K562 (cell line): ENCODE measurements around the gene HIF1AN. TPM values are rescaled to one million over a fixed set of nuclear protein-coding genes. Genes with fewer than 3 reads are reported as not detected.

Experiments used
- PYGO2 ChIP-seq: fragments of 450-650 bp; IDR thresholded peaks from 2 replicates; pipeline ENCODE4 v1.6.1; 2016; ENCODE audit warnings: mild to moderate bottlenecking, missing genetic modification characterization, moderate library complexity, missing compliant biosample characterization
- polyA plus RNA-seq, 8 experiments: library from polyadenylated mRNA; depleted of rRNA in 4 of 8; stranded (reverse) in 5 of 8; unstranded in 3 of 8; fragments of >200 nt; fragmentation: Nextera tagmentation in 2 of 8; fragmentation: Illumina TruSeq in 1 of 8; extraction: Ambion mirVana in 2 of 8; extraction: Trizol in 1 of 8; gene quantifications; 2 replicates each; pipeline versions ENCODE4 v1.2.1 to v1.2.3, GENCODE V29; 2011 to 2014; ENCODE audit warnings: inconsistent platforms in 1 of 8, missing spikeins in 1 of 8
- total RNA-seq, 7 experiments: library from RNA; depleted of rRNA in 6 of 7; stranded (reverse); fragments of >200 nt in 6 of 7; fragmentation: Illumina TruSeq in 2 of 7; extraction: Trizol in 2 of 7; gene quantifications; 2 replicates each; pipeline versions ENCODE4 v1.2.1 to v1.2.3, GENCODE V29; 2011 to 2021; ENCODE audit warnings: low replicate concordance in 1 of 7
- TF ChIP-seq, protein P1 (sequence below): IDR thresholded peaks from 3 replicates; pipeline ENCODE4 v1.6.1; 2011; ENCODE audit warnings: borderline replicate concordance, mild to moderate bottlenecking, moderate library complexity; ENCODE audit not compliant: insufficient read length; ENCODE audit errors: extremely low read depth
- TF ChIP-seq, protein P2 (sequence below): IDR thresholded peaks from 2 replicates; pipeline ENCODE4 v1.6.1; 2016; ENCODE audit warnings: missing genetic modification characterization, missing compliant biosample characterization
- TF ChIP-seq, protein P3 (sequence below): fragments of 450-650 bp; formaldehyde crosslinking; IDR thresholded peaks from 2 replicates; pipeline ENCODE4 v1.4.0; 2020; ENCODE audit warnings: mild to moderate bottlenecking, moderate library complexity

The HIF1AN gene
- total and polyA plus RNA-seq, 9 of the 15 experiments (the other 6 are each of a cell fraction or from before 2014, with no cell fraction given): 1.2 to 16.8 (median 6.9) TPM

DNA sequence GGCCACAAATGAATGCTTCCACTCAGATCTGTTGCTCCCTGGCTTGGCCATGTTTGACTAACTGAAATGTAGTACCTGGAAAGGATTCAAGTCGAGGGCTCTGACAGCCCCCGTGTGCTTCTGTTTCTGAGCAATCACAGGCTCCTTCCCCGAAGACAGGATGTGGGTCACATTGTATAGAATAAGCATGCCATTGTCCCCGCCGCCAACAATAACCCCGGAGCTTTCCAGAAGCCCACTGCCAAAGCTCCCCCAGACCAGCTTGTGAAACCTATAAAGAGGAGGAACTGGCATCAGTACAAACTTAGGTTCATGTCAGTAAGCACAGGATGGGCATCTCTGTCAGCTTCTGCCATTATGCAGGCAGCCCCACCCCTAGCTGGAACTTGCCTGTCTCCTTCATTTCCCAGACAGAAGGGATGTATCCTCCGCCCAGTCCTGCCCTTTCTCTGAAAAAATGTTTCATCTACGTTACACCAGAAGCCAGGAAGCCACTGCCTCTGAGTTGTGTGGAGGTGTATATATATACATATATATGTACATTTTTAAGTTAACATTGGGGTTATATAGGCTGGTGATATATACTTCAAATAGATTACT is 26.4 kb upstream of the HIF1AN start (continued):
- TF ChIP-seq, protein P1, sequence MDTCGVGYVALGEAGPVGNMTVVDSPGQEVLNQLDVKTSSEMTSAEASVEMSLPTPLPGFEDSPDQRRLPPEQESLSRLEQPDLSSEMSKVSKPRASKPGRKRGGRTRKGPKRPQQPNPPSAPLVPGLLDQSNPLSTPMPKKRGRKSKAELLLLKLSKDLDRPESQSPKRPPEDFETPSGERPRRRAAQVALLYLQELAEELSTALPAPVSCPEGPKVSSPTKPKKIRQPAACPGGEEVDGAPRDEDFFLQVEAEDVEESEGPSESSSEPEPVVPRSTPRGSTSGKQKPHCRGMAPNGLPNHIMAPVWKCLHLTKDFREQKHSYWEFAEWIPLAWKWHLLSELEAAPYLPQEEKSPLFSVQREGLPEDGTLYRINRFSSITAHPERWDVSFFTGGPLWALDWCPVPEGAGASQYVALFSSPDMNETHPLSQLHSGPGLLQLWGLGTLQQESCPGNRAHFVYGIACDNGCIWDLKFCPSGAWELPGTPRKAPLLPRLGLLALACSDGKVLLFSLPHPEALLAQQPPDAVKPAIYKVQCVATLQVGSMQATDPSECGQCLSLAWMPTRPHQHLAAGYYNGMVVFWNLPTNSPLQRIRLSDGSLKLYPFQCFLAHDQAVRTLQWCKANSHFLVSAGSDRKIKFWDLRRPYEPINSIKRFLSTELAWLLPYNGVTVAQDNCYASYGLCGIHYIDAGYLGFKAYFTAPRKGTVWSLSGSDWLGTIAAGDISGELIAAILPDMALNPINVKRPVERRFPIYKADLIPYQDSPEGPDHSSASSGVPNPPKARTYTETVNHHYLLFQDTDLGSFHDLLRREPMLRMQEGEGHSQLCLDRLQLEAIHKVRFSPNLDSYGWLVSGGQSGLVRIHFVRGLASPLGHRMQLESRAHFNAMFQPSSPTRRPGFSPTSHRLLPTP: no peak
- TF ChIP-seq, protein P2, sequence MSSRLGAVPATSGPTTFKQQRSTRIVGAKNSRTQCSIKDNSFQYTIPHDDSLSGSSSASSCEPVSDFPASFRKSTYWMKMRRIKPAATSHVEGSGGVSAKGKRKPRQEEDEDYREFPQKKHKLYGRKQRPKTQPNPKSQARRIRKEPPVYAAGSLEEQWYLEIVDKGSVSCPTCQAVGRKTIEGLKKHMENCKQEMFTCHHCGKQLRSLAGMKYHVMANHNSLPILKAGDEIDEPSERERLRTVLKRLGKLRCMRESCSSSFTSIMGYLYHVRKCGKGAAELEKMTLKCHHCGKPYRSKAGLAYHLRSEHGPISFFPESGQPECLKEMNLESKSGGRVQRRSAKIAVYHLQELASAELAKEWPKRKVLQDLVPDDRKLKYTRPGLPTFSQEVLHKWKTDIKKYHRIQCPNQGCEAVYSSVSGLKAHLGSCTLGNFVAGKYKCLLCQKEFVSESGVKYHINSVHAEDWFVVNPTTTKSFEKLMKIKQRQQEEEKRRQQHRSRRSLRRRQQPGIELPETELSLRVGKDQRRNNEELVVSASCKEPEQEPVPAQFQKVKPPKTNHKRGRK (tag): no peak
- TF ChIP-seq, protein P3, sequence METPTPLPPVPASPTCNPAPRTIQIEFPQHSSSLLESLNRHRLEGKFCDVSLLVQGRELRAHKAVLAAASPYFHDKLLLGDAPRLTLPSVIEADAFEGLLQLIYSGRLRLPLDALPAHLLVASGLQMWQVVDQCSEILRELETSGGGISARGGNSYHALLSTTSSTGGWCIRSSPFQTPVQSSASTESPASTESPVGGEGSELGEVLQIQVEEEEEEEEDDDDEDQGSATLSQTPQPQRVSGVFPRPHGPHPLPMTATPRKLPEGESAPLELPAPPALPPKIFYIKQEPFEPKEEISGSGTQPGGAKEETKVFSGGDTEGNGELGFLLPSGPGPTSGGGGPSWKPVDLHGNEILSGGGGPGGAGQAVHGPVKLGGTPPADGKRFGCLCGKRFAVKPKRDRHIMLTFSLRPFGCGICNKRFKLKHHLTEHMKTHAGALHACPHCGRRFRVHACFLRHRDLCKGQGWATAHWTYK (CRISPR knock-in tag): no peak
- no peak for TF ChIP-seq PYGO2 (tag)
